Mammary epithelial cell (primary cell): ENCODE results near the gene HCN3.

ENCODE experiments used
- EZH2 ChIP-seq: IDR thresholded peaks from 2 replicates; pipeline ENCODE4 v1.6.1; 2012; ENCODE audit warnings: low read length, inconsistent platforms, borderline replicate concordance
- TF ChIP-seq, protein P1 (sequence below), 2 donors: IDR thresholded peaks in 1 of 2; conservative IDR thresholded peaks in 1 of 2; 2 replicates each; pipeline ENCODE4 v1.5.1; 2011 to 2012; ENCODE audit warnings: inconsistent platforms in 2 of 2, low read length in 2 of 2, mild to moderate bottlenecking in 2 of 2, control low read depth in 1 of 2, low read depth in 1 of 2; ENCODE audit not compliant: insufficient read depth in 1 of 2; ENCODE audit errors: extremely low read depth in 1 of 2

DNA sequence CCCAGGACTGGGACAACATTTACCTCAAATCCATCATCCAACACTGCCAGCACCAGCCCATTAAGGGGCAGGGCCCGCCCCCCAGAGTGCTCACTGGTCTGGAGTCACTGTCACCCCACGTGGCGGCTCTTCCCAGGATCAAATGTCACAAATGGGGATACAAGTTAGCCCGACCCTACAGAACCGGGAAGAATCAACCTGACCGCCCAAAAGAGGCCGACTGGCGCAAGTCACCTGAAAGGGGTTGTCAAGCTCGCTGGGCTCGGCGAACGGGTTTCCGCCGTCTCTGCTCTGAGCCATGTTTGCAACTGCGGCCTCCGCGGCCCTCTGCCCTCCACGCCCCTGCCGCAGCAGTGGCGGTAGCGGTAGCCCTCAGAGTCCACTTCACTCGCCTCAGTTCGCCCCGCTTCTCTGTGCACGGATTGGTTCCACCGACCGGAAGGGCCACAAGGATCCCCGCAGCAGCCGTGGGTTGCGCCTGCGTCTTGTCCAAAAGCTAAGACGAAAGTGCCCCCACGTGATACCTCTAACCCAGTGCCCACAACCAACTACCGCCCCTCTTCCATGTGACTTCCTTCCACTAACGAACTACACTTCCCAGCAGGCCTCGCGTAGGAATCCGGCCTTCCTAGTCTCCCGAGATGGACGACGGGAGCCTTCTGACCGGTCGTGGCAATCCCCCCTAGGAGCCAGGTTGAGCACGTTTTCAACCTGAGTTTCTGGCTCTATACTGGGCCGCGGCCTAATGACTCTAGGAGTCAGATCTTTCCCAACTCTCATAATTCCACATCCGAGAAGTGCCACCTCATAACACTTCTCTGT, 15.2 kb upstream of the HCN3 start, which contains the start of gene SCAMP3:
- TF ChIP-seq, protein P1, sequence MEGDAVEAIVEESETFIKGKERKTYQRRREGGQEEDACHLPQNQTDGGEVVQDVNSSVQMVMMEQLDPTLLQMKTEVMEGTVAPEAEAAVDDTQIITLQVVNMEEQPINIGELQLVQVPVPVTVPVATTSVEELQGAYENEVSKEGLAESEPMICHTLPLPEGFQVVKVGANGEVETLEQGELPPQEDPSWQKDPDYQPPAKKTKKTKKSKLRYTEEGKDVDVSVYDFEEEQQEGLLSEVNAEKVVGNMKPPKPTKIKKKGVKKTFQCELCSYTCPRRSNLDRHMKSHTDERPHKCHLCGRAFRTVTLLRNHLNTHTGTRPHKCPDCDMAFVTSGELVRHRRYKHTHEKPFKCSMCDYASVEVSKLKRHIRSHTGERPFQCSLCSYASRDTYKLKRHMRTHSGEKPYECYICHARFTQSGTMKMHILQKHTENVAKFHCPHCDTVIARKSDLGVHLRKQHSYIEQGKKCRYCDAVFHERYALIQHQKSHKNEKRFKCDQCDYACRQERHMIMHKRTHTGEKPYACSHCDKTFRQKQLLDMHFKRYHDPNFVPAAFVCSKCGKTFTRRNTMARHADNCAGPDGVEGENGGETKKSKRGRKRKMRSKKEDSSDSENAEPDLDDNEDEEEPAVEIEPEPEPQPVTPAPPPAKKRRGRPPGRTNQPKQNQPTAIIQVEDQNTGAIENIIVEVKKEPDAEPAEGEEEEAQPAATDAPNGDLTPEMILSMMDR (conservative IDR thresholded peaks at IDR 0.05 in 1 of 2, IDR thresholded peaks at IDR 0.05 in 1 of 2; ENCODE audit: extremely low read depth in 1 of 2, insufficient read depth in 1 of 2, low read depth in 1 of 2, low read length in 2 of 2), result no peak
- TF ChIP-seq EZH2, result no peak
